ENCODE data around the gene PRXL2B.
"Not testable (repeated sequence)": the region's sequence is repeated elsewhere in the genome, so short reads cannot be mapped to it uniquely, and the experiment has no call there.

The PRXL2B gene

DNA sequence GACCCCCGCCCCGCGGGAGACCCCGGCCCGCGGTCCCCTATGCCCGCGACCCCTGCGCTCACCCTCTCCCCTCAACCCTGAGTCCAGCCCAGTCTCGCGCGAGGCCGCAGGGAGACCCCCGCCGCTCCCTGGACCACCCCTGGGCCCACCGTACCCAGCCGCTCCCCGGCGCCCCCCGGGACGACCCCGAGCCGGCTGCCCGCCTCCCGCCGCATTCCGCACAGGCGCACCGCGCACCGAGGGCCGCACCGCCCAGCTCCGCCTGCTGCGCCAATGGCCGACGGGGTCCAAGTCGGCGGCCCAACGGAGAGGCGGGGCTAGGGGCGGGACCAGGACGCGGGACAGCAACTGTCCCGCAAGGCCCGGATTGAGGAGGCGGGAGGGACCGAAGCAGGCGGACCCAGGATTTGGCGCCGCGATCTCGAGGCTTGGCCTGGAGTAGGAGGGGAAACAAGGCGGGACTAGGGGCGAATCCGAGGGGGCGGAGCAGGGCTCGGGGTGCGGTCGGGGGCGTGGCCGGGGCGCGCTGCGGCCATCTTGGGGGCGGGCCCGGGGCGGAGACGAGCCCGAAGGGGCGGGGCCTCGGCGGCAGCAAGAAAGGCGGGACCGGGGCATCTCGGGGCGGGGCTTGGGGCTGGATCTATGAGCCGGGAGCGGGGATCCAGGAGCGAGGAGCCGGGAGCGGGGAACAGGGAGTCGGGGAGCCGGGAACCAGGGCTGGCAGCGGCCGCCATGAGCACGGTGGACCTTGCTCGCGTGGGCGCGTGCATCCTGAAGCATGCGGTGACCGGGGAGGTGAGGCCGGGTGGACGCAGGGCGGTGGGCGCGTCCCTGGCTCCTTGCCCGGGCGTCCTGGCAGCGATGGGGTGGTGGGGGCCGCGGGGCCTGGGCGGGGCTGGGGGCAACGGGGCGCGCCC, at the start of gene PRXL2B:
Gene PRXL2B (plus strand): TSS at position 624 of the 917 bp plus-strand sequence. CDS start 109 bp downstream, at position 733.
- DNase-seq: peak; percentile 98

DNA sequence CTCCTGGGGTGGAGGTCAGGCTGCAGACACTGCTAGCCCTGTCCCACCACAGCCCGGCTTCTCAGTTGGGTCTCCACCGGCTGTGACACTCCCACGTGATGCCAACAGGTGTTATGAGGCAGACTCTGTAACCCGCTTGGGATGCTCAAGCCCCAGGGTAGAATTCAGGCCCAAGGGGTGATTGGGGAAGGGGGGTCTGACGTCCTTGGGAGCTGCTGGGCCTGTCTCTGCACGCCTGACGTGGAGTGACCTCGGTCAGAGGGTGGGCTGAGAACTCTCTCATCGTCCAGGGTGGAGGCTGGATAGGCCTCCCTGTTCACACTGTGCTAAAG, 48.8 kb upstream of the PRXL2B start:
- no peak for DNase-seq

GRCh38 chr1:2538376-2538775, 48.2 kb upstream of the PRXL2B start:
- no peak for DNase-seq

GRCh38 chr1:2538872-2539271, 47.7 kb upstream of the PRXL2B start:
- no peak for DNase-seq

DNA sequence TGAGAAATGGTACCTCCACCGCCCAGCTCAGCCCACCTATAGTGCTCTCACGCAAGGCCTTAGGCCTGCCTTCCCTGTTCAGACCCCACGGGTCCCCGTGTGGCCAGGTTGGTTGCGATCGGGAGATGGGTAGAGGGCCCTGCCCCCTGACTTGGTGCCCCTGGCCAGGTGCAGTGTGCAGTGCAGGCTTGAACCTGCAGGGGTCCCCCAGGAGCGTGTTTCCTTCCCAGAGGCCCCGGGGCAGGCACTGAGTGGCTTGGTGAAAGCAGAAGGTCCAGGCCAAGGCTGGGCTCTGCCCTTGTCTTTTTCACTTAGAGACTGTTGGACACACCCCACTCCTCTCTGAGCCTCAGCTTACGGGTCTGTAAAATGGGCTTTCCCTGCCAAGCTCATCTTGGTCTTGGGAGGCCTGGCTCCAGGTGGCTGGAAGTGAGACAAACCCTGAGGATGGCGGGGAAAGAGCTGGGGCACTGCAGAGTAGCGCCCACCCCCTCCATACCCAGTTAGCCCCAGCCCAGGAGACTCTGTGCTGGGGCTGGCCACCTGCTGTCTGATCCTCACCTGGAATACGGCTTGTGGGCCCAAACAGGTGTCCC, 47.2 kb upstream of the PRXL2B start:
- DNase-seq: no peak

- no peak for DNase-seq
Observed at GRCh38 chr1:2540816-2541492, 45.6 kb upstream of the PRXL2B start.

DNA sequence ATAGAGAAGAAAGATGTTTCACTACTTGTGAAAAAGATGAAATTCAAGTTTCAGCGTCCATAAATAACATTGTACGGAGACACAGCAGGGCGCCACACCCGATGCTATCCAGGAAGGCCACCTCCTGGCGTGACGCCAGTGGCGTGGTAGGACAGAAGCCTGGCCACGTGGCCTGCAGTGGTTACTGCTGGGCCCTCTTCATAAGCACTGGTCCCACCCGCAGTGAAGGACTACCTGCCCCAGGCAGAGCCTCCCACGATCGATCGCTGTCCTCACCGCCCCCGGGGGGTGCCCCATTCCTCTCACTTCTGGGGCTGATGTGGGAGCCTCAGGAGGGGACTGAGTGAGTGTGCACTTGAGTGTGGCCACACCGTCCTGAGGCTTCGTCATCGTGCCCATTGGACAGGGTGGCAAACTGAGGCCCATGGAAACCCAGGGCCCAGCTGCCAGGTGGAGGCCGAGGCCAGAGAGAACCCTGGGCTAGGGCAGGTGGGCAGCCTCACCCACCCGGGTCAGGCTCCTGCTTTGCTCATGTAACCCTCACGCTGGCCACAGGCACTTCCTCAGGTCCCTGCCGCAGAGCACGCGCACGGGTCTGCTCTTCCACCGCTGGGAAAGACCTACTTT, 44.8 kb upstream of the PRXL2B start:
- no peak for DNase-seq

DNA sequence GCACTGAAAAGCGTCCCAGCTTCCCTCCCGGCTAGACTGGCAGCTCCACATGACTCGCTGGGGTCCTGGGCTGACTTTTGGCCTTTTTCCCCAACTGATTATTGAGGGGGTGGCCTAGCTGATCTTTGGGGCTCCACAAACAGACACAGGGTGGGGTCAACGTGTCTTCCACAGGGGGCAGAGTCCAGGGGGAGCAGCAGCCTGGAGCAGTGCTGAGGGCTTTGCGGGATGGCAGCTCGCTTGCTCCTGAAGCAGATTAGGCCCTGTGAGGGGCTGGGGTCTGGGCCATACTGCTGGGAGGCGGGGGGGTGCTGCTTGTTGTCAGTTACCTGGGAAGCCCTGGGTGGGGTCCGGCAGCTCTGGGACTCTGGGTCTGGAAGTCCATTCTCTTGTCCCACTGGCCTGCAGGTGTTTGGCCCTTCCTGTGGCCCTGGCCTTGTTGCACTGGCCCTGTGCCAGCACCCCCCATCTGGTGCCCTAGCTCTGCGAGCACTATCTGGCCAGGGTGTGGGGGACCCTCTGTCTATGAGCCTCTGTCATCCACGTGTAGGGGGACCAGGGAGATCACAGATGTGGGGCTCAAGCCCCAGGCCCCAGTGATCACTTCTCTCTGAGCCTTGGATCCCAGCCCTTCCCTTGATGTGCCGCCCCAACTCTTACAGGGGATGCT, 44.2 kb upstream of the PRXL2B start:
- no peak for DNase-seq

DNA sequence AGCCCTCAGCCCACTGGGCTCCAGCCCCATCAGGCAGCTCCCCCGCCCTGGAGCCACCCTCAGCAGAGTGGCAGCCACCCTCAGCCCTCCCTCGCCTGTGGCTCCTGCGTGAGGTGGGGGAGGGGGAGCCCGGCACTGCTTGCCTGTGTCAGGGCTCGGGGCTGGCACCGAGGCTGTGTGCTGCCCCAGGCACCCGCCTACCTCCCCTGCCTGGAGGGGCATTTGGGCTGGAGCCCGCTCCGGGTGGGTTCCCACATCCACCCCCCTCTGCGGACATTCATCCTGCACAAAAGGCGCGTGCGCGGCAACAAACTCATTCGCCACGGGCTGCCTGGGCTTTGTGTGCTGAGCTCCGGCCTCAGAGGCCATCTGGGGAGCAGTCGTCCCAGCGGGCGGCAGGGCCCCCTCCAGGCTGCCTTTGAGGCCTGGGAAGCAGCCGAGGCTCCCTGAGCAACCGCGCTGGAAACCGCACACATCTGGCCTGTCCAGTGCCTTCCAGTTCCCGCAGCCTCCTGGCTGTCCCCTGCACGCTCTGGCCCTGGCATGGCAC, 43.0 kb upstream of the PRXL2B start:
- no peak for DNase-seq

GRCh38 chr1:2544093-2544874, 42.3 kb upstream of the PRXL2B start:
- no peak for DNase-seq

DNA sequence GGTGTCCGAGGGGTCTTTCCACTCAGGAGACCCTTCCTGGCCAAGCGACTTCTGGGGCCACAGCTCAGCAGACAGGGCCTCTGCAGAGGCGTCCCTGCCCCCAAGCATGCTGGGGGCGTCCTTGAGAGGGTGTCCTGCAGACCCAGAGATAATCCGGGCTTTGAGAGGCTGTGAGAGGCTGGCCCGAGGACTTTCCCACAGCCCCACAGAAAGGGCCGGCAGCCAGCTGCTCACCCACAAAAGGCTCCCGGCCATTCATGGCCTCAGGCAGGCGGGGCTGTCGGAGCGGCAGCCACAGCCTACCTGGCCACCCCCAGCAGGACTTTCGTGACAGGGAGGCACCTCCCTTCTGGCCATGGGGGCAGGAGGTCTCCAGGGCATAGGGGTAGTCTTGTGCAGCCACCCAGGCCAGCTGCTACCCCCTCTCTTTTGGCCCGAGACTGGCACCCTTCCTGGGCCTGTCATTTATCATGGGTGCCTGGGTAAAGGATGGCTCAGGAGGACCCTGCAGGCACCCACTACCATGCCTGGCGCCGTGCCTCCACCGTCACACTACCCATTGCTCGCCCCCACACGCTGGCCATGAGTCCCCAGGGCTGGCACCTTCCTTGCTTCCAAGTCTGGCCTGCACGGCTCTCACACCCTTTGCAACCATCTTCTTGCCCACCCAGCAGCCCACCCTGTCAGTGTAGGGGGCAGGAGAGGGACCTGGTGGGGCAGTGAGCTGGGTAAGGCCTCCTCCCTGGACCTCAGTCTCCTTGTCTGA, 41.5 kb upstream of the PRXL2B start:
- DNase-seq: no peak

- peak; percentile 83 for DNase-seq
Observed at GRCh38 chr1:2545754-2546514, 40.6 kb upstream of the PRXL2B start.

DNA sequence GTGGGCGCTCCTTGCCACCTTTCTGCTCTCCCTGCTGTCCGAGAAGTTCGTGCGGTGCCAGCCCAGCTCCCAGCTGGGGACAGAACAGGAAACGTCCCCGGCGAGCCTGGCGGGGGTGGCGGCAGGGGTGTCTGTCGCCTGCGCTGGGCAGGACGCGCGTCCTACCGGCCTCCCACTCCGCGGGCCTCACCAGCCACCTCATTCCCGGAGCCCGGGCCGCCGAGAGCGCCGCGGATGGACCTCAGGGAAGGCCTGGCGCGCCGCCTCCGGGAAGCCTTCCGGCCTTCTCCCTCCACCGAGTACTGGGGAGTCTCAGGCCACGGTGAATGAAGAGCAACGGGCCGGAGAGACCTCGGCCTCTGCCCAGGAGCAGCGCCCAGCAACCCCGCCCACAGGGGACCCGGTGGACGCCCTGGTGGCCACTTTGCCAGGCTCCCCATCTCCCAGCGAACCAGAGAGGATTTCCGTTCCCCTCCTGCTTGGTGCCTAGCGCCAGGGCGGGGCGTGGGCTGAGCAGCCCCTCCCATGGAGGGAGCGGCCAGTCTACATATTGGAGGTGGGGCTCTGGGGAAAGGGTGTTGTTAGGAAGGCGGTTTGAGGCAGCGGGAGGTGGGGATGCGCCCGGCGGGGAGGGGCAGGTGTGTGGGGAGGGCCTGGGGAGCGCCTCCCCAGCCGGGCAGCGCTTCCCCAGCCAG, 39.9 kb upstream of the PRXL2B start:
- DNase-seq: peak; percentile 85

- peak; percentile 43 for DNase-seq
Observed at GRCh38 chr1:2547210-2548067, 39.1 kb upstream of the PRXL2B start.

DNA sequence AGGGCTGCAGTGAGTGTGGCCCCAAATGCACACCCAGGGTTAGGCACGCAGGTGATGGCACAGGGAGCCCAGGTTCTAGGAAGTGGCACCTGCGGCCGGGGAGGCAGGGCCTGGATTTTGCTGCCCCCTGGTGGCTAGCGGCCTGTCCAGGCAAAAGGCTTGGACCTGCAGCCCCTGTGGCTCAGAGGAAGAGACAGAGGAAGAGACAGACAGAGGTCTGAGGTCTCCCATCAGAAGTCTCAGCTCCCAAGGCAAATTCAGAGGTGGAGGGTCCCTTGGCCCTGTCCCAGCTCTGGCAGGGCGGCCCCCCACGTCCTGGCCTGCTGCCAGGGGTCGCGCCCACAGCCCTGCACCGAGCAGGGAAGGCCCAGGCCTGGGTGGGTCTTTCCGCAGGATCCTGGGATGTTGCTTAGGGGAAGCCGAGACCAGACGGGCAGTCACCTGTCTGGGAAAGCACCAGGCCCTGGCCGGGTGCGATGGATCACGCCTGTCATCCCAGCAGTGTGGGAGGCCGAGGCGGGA, 38.4 kb upstream of the PRXL2B start:
- DNase-seq: peak; percentile 52

DNA sequence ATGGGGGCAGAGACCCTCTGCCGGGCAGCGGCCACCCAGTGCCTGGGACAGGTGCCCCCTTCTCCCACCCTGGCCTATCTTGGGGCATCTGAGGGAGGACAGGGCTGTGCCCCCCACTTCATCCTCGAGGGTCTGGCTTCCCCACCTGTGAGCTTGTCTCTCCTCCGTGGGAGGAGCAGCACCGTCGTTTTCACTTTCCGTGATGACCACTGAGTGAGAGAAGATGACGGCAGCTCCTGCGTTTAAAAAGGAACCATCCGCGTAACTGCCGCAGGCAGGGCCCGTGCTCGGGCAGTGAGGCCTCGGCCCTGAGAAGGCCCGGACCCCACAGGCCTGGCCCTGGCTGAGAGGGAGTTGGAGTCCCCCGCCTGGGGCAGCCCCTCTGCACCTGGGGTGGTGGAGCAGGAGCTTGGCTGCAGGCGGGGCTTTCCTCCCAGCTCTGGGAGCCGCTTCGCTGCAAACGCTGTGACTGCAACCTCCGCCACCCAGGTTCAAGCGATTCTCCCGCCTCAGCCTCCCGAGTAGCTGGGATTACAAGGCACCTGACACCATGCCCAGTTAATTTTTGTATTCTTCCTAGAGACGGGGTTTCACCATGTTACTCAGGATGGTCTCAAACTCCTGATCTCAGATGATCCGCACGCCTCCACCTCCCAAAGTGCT, 37.1 kb upstream of the PRXL2B start:
- not testable (repeated sequence) for DNase-seq

DNA sequence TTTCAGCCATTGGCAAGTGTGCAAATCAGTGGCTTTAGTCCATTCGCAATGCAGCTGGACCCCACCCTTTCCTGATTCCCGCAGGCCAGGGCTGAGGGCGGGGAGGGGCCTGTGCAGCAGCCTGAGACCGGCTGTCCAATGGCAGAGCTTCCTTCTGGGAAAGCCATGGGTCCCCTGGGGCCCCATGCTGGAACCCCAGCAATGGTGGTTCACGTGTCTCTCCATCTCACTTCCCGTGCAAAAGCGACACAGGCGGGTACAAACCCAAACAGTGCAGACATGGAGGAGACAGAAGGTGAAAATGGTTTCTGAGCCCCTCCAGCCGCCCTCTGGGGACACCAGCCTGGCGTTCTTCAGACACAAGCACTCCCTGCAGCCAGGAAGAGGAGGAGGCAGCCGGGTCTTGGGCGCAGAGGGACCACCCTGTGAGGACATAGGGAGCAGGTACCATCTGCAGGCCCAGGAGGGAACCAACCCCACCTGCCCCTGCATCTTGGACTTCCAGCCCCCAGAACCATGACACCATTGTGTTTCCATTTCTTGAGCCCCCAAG, 36.2 kb upstream of the PRXL2B start:
- DNase-seq: not testable (repeated sequence)
